Osteoblast (primary cell): ENCODE measurements around the gene CUEDC2. TPM values are rescaled to one million over a fixed set of nuclear protein-coding genes. Genes with fewer than 3 reads are reported as not detected.

ENCODE experiments used
- DNase-seq: peaks from one replicate; pipeline ENCODE4 v3.0.0; 2011; ENCODE audit warnings: low spot score, mixed read lengths; ENCODE audit not compliant: insufficient read length; ENCODE audit errors: missing footprints
- H2AFZ ChIP-seq: 2 replicates; pipeline ENCODE4 v1.6.0; 2011; ENCODE audit warnings: mild to moderate bottlenecking, low read length
- H3K27ac ChIP-seq: 2 replicates; pipeline ENCODE4 v1.5.1; 2011; ENCODE audit warnings: mild to moderate bottlenecking, low read depth, low read length, moderate library complexity
- H3K27me3 ChIP-seq: 2 replicates; pipeline ENCODE4 v1.6.0; 2012; ENCODE audit warnings: mild to moderate bottlenecking, control low read depth, inconsistent platforms, low read length, moderate library complexity; ENCODE audit not compliant: insufficient read depth
- H3K36me3 ChIP-seq: 2 replicates; pipeline ENCODE4 v1.5.1; 2011; ENCODE audit warnings: mild to moderate bottlenecking, low read length, control low read depth, moderate library complexity; ENCODE audit not compliant: insufficient read depth
- H3K4me1 ChIP-seq: 2 replicates; pipeline ENCODE4 v1.5.1; 2011; ENCODE audit warnings: mild to moderate bottlenecking, low read length, control low read depth, moderate library complexity; ENCODE audit not compliant: insufficient read depth
- H3K4me2 ChIP-seq: 2 replicates; pipeline ENCODE4 v1.6.0; 2011; ENCODE audit warnings: mild to moderate bottlenecking, low read length; ENCODE audit not compliant: insufficient read depth
- H3K4me3 ChIP-seq: fragments of 200-600 bp; sonication (generic); 3 replicates; pipeline ENCODE4 v1.5.1; 2012; ENCODE audit warnings: mild to moderate bottlenecking, low read length, inconsistent platforms; ENCODE audit not compliant: insufficient read depth
- H3K79me2 ChIP-seq: 2 replicates; pipeline ENCODE4 v1.6.0; 2012; ENCODE audit warnings: mild to moderate bottlenecking, low read length, control low read depth, inconsistent platforms; ENCODE audit not compliant: insufficient read depth
- H3K9me3 ChIP-seq: 2 replicates; pipeline ENCODE4 v1.5.1; 2011; ENCODE audit warnings: low read depth, low read length, control low read depth
- H4K20me1 ChIP-seq: 2 replicates; pipeline ENCODE4 v1.6.0; 2012; ENCODE audit warnings: mild to moderate bottlenecking, low read length, control low read depth; ENCODE audit not compliant: insufficient read depth
- total RNA-seq: library from RNA; depleted of rRNA; stranded (reverse); fragments of >200 nt; gene quantifications from 2 replicates; pipeline ENCODE4 v1.2.3, GENCODE V29; 2012
- TF ChIP-seq, protein P1 (sequence below): IDR thresholded peaks from 2 replicates; pipeline ENCODE4 v1.5.1; 2011; ENCODE audit warnings: mild to moderate bottlenecking, low read depth, low read length, moderate library complexity; ENCODE audit errors: extremely low read depth

Gene CUEDC2
- total RNA-seq, 1 donor, result 46.7 TPM

DNA sequence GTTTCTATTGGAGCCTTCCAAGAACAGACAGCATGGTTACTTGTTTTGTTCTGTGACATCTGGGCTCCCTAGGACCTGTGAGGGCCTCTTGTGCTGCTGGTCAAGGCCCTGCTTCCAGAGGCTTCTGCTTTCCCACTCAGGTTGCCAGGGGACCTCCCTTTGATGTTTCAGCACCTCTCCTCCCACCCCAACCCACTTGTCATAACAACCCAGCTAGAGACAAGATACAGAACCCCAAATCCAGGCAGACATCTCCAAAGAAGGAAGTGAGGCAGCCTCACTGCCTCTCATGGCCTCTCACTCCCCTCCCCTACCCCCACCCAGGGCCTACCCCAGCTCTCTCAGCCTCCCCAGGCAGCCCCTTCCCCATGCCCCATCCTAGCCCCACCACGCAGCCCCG lies 25.6 kb downstream of the CUEDC2 start:
- Histone ChIP-seq H3K4me3 (no peak overlapping the region), H2AFZ (no peak overlapping the region), H4K20me1 (peaks cover 3% of the 10 kb centered on the region), H3K36me3 (peaks cover 5% of the 10 kb centered on the region), H3K9me3 (no peaks in the 10 kb centered on the region), H3K27me3 (peaks cover 42% of the 10 kb centered on the region), H3K4me2 (no peak overlapping the region), H3K27ac (no peak overlapping the region), H3K4me1 (peaks cover 6% of the 10 kb centered on the region), H3K79me2 (no peaks in the 10 kb centered on the region)
- TF ChIP-seq, protein P1, sequence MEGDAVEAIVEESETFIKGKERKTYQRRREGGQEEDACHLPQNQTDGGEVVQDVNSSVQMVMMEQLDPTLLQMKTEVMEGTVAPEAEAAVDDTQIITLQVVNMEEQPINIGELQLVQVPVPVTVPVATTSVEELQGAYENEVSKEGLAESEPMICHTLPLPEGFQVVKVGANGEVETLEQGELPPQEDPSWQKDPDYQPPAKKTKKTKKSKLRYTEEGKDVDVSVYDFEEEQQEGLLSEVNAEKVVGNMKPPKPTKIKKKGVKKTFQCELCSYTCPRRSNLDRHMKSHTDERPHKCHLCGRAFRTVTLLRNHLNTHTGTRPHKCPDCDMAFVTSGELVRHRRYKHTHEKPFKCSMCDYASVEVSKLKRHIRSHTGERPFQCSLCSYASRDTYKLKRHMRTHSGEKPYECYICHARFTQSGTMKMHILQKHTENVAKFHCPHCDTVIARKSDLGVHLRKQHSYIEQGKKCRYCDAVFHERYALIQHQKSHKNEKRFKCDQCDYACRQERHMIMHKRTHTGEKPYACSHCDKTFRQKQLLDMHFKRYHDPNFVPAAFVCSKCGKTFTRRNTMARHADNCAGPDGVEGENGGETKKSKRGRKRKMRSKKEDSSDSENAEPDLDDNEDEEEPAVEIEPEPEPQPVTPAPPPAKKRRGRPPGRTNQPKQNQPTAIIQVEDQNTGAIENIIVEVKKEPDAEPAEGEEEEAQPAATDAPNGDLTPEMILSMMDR, result no peak
- peak; percentile 72 for DNase-seq

- TF ChIP-seq, protein P1, result no peak
- no peak overlapping the region for H3K4me2 ChIP-seq
- H3K4me1 ChIP-seq, result peaks cover 6% of the 10 kb centered on the region
- peaks cover 17% of the 10 kb centered on the region for H3K36me3 ChIP-seq
- no peaks in the 10 kb centered on the region for H3K9me3 ChIP-seq
- no peak overlapping the region for H3K4me3 ChIP-seq
- DNase-seq, result no peak
- no peak overlapping the region for H3K27ac ChIP-seq
- H4K20me1 ChIP-seq, result peaks cover 3% of the 10 kb centered on the region
- no peaks in the 10 kb centered on the region for H3K79me2 ChIP-seq
- H2AFZ ChIP-seq, result no peak overlapping the region
- H3K27me3 ChIP-seq, result peaks cover 30% of the 10 kb centered on the region
Measured at GRCh38 chr10:102405632-102406031, 26.7 kb downstream of the CUEDC2 start.

DNA sequence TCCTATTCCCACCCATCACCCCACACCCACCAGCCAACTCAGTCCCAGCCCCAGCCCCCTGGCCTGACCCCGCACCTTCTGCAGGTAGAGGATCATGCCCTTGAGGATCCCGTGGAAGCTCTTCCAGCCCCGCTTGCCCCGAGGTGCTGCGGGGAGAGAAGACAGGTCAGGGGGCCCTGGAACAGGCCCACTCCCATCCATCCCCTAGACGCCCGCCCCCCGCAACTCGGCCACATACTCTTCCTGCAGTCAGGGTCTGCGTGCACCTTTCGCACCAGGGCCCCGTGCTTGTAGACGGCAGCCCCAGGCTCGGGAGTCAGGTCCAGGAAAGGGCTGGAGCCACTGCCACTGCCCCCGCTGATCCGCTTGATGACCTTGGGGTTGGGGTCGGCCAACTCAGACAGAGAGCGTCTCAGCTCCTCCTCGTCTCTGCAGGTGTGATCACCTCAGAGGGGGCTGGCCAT lies 27.2 kb downstream of the CUEDC2 start:
- Histone ChIP-seq H4K20me1 (peaks cover 3% of the 10 kb centered on the region), H3K27me3 (peaks cover 25% of the 10 kb centered on the region), H3K36me3 (peaks cover 22% of the 10 kb centered on the region), H3K27ac (no peak overlapping the region), H3K9me3 (no peaks in the 10 kb centered on the region), H3K4me1 (peaks cover 6% of the 10 kb centered on the region), H3K79me2 (no peaks in the 10 kb centered on the region), H3K4me2 (no peak overlapping the region), H2AFZ (no peak overlapping the region), H3K4me3 (no peak overlapping the region)
- DNase-seq, result peak; percentile 68
- TF ChIP-seq, protein P1, result no peak

- Histone ChIP-seq H2AFZ (no peak overlapping the region), H3K27ac (no peak overlapping the region), H3K9me3 (no peaks in the 10 kb centered on the region), H3K4me2 (no peak overlapping the region), H3K79me2 (no peaks in the 10 kb centered on the region), H4K20me1 (peaks cover 3% of the 10 kb centered on the region), H3K4me3 (no peak overlapping the region), H3K36me3 (peaks cover 24% of the 10 kb centered on the region), H3K27me3 (peaks cover 19% of the 10 kb centered on the region), H3K4me1 (peaks cover 3% of the 10 kb centered on the region)
- TF ChIP-seq, protein P1, result no peak
- peak; percentile 74 for DNase-seq
Measured at GRCh38 chr10:102404361-102405107, 27.8 kb downstream of the CUEDC2 start.
